ENCODE data around the gene NPPA.

DNA sequence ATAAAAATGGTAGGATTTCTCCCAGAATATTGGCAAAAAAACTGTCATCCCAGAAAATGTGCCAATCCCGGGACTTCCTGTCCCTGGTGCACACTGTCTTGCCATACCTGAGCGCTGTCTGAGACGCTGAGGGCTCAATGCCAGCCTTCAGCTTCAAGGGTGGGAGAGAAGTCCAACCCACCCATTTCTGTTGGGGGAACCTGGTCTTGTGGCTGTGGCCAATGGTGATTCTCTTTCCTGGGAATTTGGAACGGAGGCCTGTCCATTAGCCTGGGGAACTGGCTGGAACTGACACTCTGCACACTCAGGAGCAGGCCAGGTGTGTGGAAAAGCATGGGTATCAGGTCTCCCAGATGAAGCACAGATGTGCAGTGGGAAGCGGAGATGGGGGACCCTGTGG is 48.5 kb downstream of the NPPA start:
- TF ChIP-seq, protein P1, sequence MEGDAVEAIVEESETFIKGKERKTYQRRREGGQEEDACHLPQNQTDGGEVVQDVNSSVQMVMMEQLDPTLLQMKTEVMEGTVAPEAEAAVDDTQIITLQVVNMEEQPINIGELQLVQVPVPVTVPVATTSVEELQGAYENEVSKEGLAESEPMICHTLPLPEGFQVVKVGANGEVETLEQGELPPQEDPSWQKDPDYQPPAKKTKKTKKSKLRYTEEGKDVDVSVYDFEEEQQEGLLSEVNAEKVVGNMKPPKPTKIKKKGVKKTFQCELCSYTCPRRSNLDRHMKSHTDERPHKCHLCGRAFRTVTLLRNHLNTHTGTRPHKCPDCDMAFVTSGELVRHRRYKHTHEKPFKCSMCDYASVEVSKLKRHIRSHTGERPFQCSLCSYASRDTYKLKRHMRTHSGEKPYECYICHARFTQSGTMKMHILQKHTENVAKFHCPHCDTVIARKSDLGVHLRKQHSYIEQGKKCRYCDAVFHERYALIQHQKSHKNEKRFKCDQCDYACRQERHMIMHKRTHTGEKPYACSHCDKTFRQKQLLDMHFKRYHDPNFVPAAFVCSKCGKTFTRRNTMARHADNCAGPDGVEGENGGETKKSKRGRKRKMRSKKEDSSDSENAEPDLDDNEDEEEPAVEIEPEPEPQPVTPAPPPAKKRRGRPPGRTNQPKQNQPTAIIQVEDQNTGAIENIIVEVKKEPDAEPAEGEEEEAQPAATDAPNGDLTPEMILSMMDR (IDR thresholded peaks at IDR 0.05; ENCODE audit: poor library complexity), result no peak
- TF ChIP-seq EZH2phosphoT487 (IDR thresholded peaks at IDR 0.05; ENCODE audit: low read depth, severe bottlenecking, unreplicated experiment), result no peak

All from hepatocyte (in vitro differentiated cells).